ENCODE measurements around the gene CACNA1D. TPM values are rescaled to one million over a fixed set of nuclear protein-coding genes. Genes with fewer than 3 reads are reported as not detected.

Gene CACNA1D
- total RNA-seq, 1 experiment from 2014 or later, result not detected

GRCh38 chr3:53845881-53846133 lies 351.4 kb downstream of the CACNA1D start:
- Histone ChIP-seq H3K4me3 (ENCODE audit: low read depth, low read length, poor library complexity, severe bottlenecking) (peak overlapping the region; percentile 29), H3K27me3 (replicated peaks; ENCODE audit: insufficient read depth, low read depth, low read length, poor library complexity) (peaks cover 33% of the 10 kb centered on the region), H3K4me1 (ENCODE audit: insufficient read depth, low read length, poor library complexity, severe bottlenecking) (no peaks in the 10 kb centered on the region), H3K36me3 (ENCODE audit: insufficient read depth, low read length, poor library complexity, severe bottlenecking) (no peaks in the 10 kb centered on the region), H3K9me3 (ENCODE audit: low read depth, low read length, poor library complexity, severe bottlenecking) (no peaks in the 10 kb centered on the region), H3K27ac (ENCODE audit: low read depth, low read length, poor library complexity, severe bottlenecking) (no peak overlapping the region)
- ChIA-PET POLR2A (ENCODE audit: low non-redundant PET) (no interaction called here), CTCF (no interaction called here)
- no peak for DNase-seq (ENCODE audit: low spot score)
- intact Hi-C loops (cut with micrococcal nuclease; ENCODE audit: unreplicated experiment), result no loop called here
- TF ChIP-seq CTCF (conservative IDR thresholded peaks at IDR 0.05; ENCODE audit: low read depth, low read length) (no peak), EZH2 (IDR thresholded peaks at IDR 0.05; ENCODE audit: borderline replicate concordance, low read depth, low read length, poor library complexity, severe bottlenecking) (peak; percentile 85)
- BruUV-seq (replicated peaks), result no TSS peak

DNA sequence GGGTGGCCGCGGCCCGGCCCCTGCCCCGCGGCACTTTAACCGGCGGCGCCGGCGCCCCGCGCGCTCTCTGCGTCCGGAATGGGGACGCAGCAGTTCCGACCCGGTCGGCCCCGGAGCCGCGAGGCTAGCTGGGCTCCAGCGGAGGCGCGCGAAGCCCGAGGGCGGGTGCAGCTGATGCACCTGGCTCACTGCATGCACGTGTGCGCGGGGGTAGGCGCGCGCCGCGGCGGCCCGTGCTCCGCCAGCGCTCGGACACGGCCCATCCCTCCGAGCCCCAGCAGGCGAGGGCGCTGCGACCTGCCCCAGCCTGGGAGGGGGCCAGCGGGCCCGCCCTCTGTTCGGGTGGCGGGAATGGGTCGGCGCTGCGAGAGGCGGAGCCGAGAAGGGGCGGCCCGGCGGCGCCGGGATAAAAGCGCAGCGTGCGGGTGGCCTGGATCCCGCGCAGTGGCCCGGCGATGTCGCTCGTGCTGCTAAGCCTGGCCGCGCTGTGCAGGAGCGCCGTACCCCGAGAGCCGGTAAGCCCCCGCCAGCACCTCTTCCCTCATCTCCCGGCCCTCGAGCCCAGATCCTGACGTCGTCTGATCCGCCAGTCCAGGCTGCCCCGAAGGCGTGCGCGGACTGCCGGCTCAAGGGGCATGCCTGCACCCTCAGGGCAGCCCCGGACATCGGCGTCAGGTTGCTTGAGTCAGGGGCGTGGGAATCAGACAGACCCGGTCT lies 351.9 kb downstream of the CACNA1D start, which contains the start of the genes CHDH and IL17RB:
Gene CHDH (minus strand): TSS at position 286 of the 717 bp plus-strand sequence. CDS start 22,411 bp downstream, outside the sequence.
Gene IL17RB (plus strand): TSS at position 435 of the 717 bp plus-strand sequence. CDS start 21 bp downstream, at position 456.
- no TSS peak for BruUV-seq (replicated peaks)
- no peaks in the 10 kb centered on the region for H3K9me3 ChIP-seq (ENCODE audit: low read depth, low read length, poor library complexity, severe bottlenecking)
- no peak for DNase-seq (ENCODE audit: low spot score)
- ChIA-PET CTCF (no interaction called here), POLR2A (ENCODE audit: low non-redundant PET) (no interaction called here)
- peaks cover 33% of the 10 kb centered on the region for H3K27me3 ChIP-seq (replicated peaks; ENCODE audit: insufficient read depth, low read depth, low read length, poor library complexity)
- peak within 1 kb of the TSS; percentile 29 for H3K4me3 ChIP-seq (ENCODE audit: low read depth, low read length, poor library complexity, severe bottlenecking)
- no peaks in the 10 kb centered on the region for H3K36me3 ChIP-seq (ENCODE audit: insufficient read depth, low read length, poor library complexity, severe bottlenecking)
- intact Hi-C loops (cut with micrococcal nuclease; ENCODE audit: unreplicated experiment), result no loop called here
- TF ChIP-seq CTCF (conservative IDR thresholded peaks at IDR 0.05; ENCODE audit: low read depth, low read length), result no peak
- TF ChIP-seq EZH2 (IDR thresholded peaks at IDR 0.05; ENCODE audit: borderline replicate concordance, low read depth, low read length, poor library complexity, severe bottlenecking), result peak; percentile 77
- no peaks in the 10 kb centered on the region for H3K4me1 ChIP-seq (ENCODE audit: insufficient read depth, low read length, poor library complexity, severe bottlenecking)
- no peak within 1 kb of the TSS for H3K27ac ChIP-seq (ENCODE audit: low read depth, low read length, poor library complexity, severe bottlenecking)

GRCh38 chr3:53846851-53847155 lies 352.4 kb downstream of the CACNA1D start:
- Histone ChIP-seq H3K36me3 (ENCODE audit: insufficient read depth, low read length, poor library complexity, severe bottlenecking) (no peaks in the 10 kb centered on the region), H3K4me1 (ENCODE audit: insufficient read depth, low read length, poor library complexity, severe bottlenecking) (no peaks in the 10 kb centered on the region), H3K4me3 (ENCODE audit: low read depth, low read length, poor library complexity, severe bottlenecking) (no peak overlapping the region), H3K27me3 (replicated peaks; ENCODE audit: insufficient read depth, low read depth, low read length, poor library complexity) (peaks cover 33% of the 10 kb centered on the region), H3K9me3 (ENCODE audit: low read depth, low read length, poor library complexity, severe bottlenecking) (no peaks in the 10 kb centered on the region), H3K27ac (ENCODE audit: low read depth, low read length, poor library complexity, severe bottlenecking) (no peak overlapping the region)
- DNase-seq (ENCODE audit: low spot score), result no peak
- no TSS peak for BruUV-seq (replicated peaks)
- ChIA-PET CTCF (no interaction called here), POLR2A (ENCODE audit: low non-redundant PET) (no interaction called here)
- TF ChIP-seq EZH2 (IDR thresholded peaks at IDR 0.05; ENCODE audit: borderline replicate concordance, low read depth, low read length, poor library complexity, severe bottlenecking), result no peak
- TF ChIP-seq CTCF (conservative IDR thresholded peaks at IDR 0.05; ENCODE audit: low read depth, low read length), result no peak
- intact Hi-C loops (cut with micrococcal nuclease; ENCODE audit: unreplicated experiment), result no loop called here

Data from A673 (cell line).